CD14-positive monocyte (primary cell): ENCODE data around the gene LHX3. TPM values are rescaled to one million over a fixed set of nuclear protein-coding genes. Genes with fewer than 3 reads are reported as not detected.

Experiments
- DNase-seq, 3 donors: peaks; one replicate each; pipeline ENCODE4 v3.0.0-alpha.2; 2011 to 2022
- H2AFZ ChIP-seq: 2 replicates; pipeline ENCODE4 v1.6.0; 2012; ENCODE audit warnings: mild to moderate bottlenecking, low read depth, low read length, inconsistent platforms; ENCODE audit not compliant: insufficient read depth, poor library complexity, severe bottlenecking
- H3K27ac ChIP-seq, 2 donors: 1 replicate in 1 of 2; 2 replicates in 1 of 2; pipeline ENCODE4 v1.5.1; 2012 to 2013; ENCODE audit warnings: low read length in 2 of 2, control low read depth in 1 of 2, inconsistent platforms in 1 of 2, low read depth in 1 of 2, mild to moderate bottlenecking in 1 of 2
- H3K27me3 ChIP-seq, 2 donors: one replicate each; pipeline versions ENCODE4 v1.6.0 to v1.6.1; 2011 to 2013; ENCODE audit warnings: low read length in 2 of 2; ENCODE audit not compliant: control insufficient read depth in 2 of 2, insufficient read depth in 2 of 2
- H3K36me3 ChIP-seq, 2 donors: replicated peaks in 1 of 2; 1 replicate in 1 of 2; 2 replicates in 1 of 2; pipeline versions ENCODE4 v1.5.1 to v1.6.1; 2012 to 2013; ENCODE audit warnings: low read length in 2 of 2, control low read depth in 1 of 2, inconsistent platforms in 1 of 2, mild to moderate bottlenecking in 1 of 2; ENCODE audit not compliant: insufficient read depth in 2 of 2, control insufficient read depth in 1 of 2
- H3K4me1 ChIP-seq, 2 donors: 1 replicate in 1 of 2; 2 replicates in 1 of 2; pipeline versions ENCODE4 v1.5.1 to v1.6.1; 2012 to 2013; ENCODE audit warnings: low read length in 2 of 2, control low read depth in 1 of 2, inconsistent platforms in 1 of 2, mild to moderate bottlenecking in 1 of 2, moderate library complexity in 1 of 2; ENCODE audit not compliant: insufficient read depth in 2 of 2, control insufficient read depth in 1 of 2
- H3K4me2 ChIP-seq: replicated peaks from 2 replicates; pipeline ENCODE3; 2012; ENCODE audit warnings: low read length, moderate library complexity, mild to moderate bottlenecking; ENCODE audit not compliant: poor library complexity, severe bottlenecking; ENCODE audit errors: extremely low read depth
- H3K4me3 ChIP-seq, 3 experiments: fragments of 200-600 bp in 1 of 3; sonication (generic) in 1 of 3; replicated peaks in 1 of 3; 1 replicate in 2 of 3; 2 replicates in 1 of 3; pipeline ENCODE4 v1.5.1; 2011 to 2013; ENCODE audit warnings: low read length in 3 of 3, mild to moderate bottlenecking in 3 of 3, control low read depth in 2 of 3, low read depth in 2 of 3, inconsistent platforms in 1 of 3, moderate library complexity in 1 of 3
- H3K79me2 ChIP-seq: 2 replicates; pipeline ENCODE4 v1.6.0; 2012; ENCODE audit warnings: mild to moderate bottlenecking, control low read depth, inconsistent platforms, low read length, moderate library complexity; ENCODE audit not compliant: insufficient read depth
- H3K9ac ChIP-seq: 2 replicates; pipeline ENCODE4 v1.6.0; 2017; ENCODE audit warnings: low read length, mild to moderate bottlenecking; ENCODE audit not compliant: insufficient read depth, poor library complexity, severe bottlenecking
- H3K9me3 ChIP-seq, 2 donors: replicated peaks in 1 of 2; 1 replicate in 1 of 2; 2 replicates in 1 of 2; pipeline versions ENCODE4 v1.5.1 to v1.6.1; 2012 to 2013; ENCODE audit warnings: low read length in 2 of 2, control low read depth in 1 of 2; ENCODE audit not compliant: control insufficient read depth in 1 of 2, insufficient read depth in 1 of 2
- H4K20me1 ChIP-seq: 2 replicates; pipeline ENCODE4 v1.6.0; 2012; ENCODE audit warnings: mild to moderate bottlenecking, low read length, control low read depth, moderate library complexity; ENCODE audit not compliant: insufficient read depth
- H3K27ac Mint-ChIP-seq, 7 donors: one replicate each; pipeline ENCODE4 v1.8.0; 2020; ENCODE audit warnings: mild to moderate bottlenecking in 7 of 7, mixed read lengths in 7 of 7, moderate library complexity in 6 of 7, inconsistent platforms in 2 of 7
- H3K27me3 Mint-ChIP-seq, 3 donors: one replicate each; pipeline ENCODE4 v1.8.0; 2021 to 2022; ENCODE audit warnings: low read depth in 3 of 3, mild to moderate bottlenecking in 3 of 3, mixed read lengths in 3 of 3, moderate library complexity in 3 of 3, inconsistent platforms in 1 of 3
- H3K36me3 Mint-ChIP-seq, 2 donors: one replicate each; pipeline ENCODE4 v1.8.0; 2020; ENCODE audit warnings: mixed read lengths in 2 of 2, inconsistent platforms in 1 of 2, mild to moderate bottlenecking in 1 of 2
- H3K4me1 Mint-ChIP-seq: one replicate; pipeline ENCODE4 v1.8.0; 2020; ENCODE audit warnings: mild to moderate bottlenecking, mixed read lengths
- H3K4me3 Mint-ChIP-seq, 2 donors: one replicate each; pipeline ENCODE4 v1.8.0; 2020; ENCODE audit warnings: mild to moderate bottlenecking in 2 of 2, mixed read lengths in 2 of 2, moderate library complexity in 1 of 2
- H3K9me3 Mint-ChIP-seq, 7 donors: one replicate each; pipeline ENCODE4 v1.8.0; 2020 to 2022; ENCODE audit warnings: mixed read lengths in 7 of 7, mild to moderate bottlenecking in 6 of 7, moderate library complexity in 6 of 7, inconsistent platforms in 2 of 7
- WGBS: methylation state at CpG from one replicate; pipeline ENCODE4 v1.1.5; 2013; ENCODE audit warnings: missing lambda C conversion rate; ENCODE audit not compliant: insufficient coverage; 5-methylcytosine and 5-hydroxymethylcytosine counted together
- intact Hi-C, 2 donors: fragments of 100-400 bp; cut with micrococcal nuclease; formaldehyde crosslinking; loops; one replicate each; pipeline versions ENCODE4 v1.15.0 to v1.15.1; 2023
- polyA plus RNA-seq, 3 donors: library from polyadenylated mRNA; depleted of rRNA in 1 of 3; unstranded in 2 of 3; stranded (reverse) in 1 of 3; fragments of 300-500 nt in 2 of 3; fragments of >200 nt in 1 of 3; fragmentation: Illumina TruSeq in 2 of 3; gene quantifications; 1 replicate in 2 of 3; 2 replicates in 1 of 3; pipeline ENCODE4 v1.2.3, GENCODE V29; 2012 to 2021
- TF ChIP-seq, protein P1 (sequence below): fragments of 200-600 bp; IDR thresholded peaks from one replicate; pipeline ENCODE4 v1.8.0; 2022; ENCODE audit warnings: antibody characterized with exemption, mild to moderate bottlenecking

The LHX3 gene
- polyA plus RNA-seq, 3 donors: not detected

- H3K4me3 Mint-ChIP-seq: no peak overlapping the region
- Histone ChIP-seq H2AFZ (no peak overlapping the region), H3K36me3 (peaks cover 19 to 38% of the 10 kb centered on the region in 2 donors), H3K4me1 (no peaks in the 10 kb centered on the region), H4K20me1 (no peaks in the 10 kb centered on the region), H3K79me2 (no peaks in the 10 kb centered on the region), H3K9me3 (peaks cover 0 to 10% of the 10 kb centered on the region in 2 donors), H3K27me3 (peaks cover 0 to 5% of the 10 kb centered on the region in 2 donors), H3K9ac (no peak overlapping the region), H3K4me3 (no peak overlapping the region), H3K4me2 (no peak overlapping the region), H3K27ac (no peak overlapping the region)
- intact Hi-C loops: no loop called here
- peaks cover 6% of the 10 kb centered on the region for H3K4me1 Mint-ChIP-seq
- peaks cover 0 to 10% (median 3%) of the 10 kb centered on the region in 7 donors for H3K9me3 Mint-ChIP-seq
- H3K27ac Mint-ChIP-seq: no peak overlapping the region
- 91% methylated on average over 11 of the region's 16 CpGs for WGBS
- H3K27me3 Mint-ChIP-seq: peaks cover 2 to 12% (median 5%) of the 10 kb centered on the region in 3 donors
- TF ChIP-seq, protein P1, sequence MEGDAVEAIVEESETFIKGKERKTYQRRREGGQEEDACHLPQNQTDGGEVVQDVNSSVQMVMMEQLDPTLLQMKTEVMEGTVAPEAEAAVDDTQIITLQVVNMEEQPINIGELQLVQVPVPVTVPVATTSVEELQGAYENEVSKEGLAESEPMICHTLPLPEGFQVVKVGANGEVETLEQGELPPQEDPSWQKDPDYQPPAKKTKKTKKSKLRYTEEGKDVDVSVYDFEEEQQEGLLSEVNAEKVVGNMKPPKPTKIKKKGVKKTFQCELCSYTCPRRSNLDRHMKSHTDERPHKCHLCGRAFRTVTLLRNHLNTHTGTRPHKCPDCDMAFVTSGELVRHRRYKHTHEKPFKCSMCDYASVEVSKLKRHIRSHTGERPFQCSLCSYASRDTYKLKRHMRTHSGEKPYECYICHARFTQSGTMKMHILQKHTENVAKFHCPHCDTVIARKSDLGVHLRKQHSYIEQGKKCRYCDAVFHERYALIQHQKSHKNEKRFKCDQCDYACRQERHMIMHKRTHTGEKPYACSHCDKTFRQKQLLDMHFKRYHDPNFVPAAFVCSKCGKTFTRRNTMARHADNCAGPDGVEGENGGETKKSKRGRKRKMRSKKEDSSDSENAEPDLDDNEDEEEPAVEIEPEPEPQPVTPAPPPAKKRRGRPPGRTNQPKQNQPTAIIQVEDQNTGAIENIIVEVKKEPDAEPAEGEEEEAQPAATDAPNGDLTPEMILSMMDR: no peak
- H3K36me3 Mint-ChIP-seq: peaks cover 52 to 53% of the 10 kb centered on the region in 2 donors
- no peak for DNase-seq
Measured at GRCh38 chr9:136210276-136210675, 5.3 kb upstream of the LHX3 start.

GRCh38 chr9:136209786-136210185 is 4.9 kb upstream of the LHX3 start:
- Mint-ChIP-seq H3K27ac (no peak overlapping the region), H3K9me3 (peaks cover 0 to 10% (median 3%) of the 10 kb centered on the region in 7 donors)
- 93% methylated on average over 17 of the region's 17 CpGs for WGBS

More at GRCh38 chr9:136209786-136210185, 4.9 kb upstream of the LHX3 start:
- Histone ChIP-seq H3K9me3 (peaks cover 0 to 10% of the 10 kb centered on the region in 2 donors), H3K4me3 (no peak overlapping the region), H3K4me2 (no peak overlapping the region), H3K9ac (no peak overlapping the region), H3K4me1 (no peaks in the 10 kb centered on the region), H3K79me2 (no peaks in the 10 kb centered on the region), H4K20me1 (no peaks in the 10 kb centered on the region), H2AFZ (no peak overlapping the region), H3K27ac (no peak overlapping the region), H3K36me3 (peaks cover 15 to 33% of the 10 kb centered on the region in 2 donors), H3K27me3 (peaks cover under 1 to 7% of the 10 kb centered on the region in 2 donors)
- Mint-ChIP-seq H3K27me3 (peaks cover 5 to 16% (median 6%) of the 10 kb centered on the region in 3 donors), H3K4me3 (no peak overlapping the region), H3K36me3 (peaks cover 47 to 48% of the 10 kb centered on the region in 2 donors), H3K4me1 (peaks cover 6% of the 10 kb centered on the region)
- intact Hi-C loops: no loop called here
- TF ChIP-seq, protein P1: no peak
- no peak for DNase-seq
